ENCODE data around the gene RNF175. TPM values are rescaled to one million over a fixed set of nuclear protein-coding genes. Genes with fewer than 3 reads are reported as not detected.

RNF175 gene
- total RNA-seq, 1 donor from 2014 or later, result 2.0 TPM

DNA sequence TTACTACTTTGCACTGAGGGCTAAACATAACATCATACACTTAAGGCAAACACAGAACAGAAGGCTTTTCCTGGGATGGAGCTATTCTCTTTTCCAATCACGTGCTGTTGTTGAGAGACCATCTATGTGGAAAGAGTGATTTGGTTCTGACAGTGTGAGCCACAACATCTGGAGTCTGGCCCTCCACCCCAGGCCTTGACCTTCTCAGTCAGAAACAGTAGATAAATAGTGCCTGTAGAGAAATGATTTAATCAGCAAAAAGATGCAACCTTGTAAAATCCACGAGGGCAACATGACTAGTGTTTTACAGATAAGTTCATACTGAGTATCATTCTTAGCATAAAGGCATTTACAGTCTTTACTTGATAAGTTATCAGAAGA is 39.9 kb upstream of the RNF175 start:
- DNase-seq (ENCODE audit: low read depth), result no peak
- Histone ChIP-seq H3K27me3 (ENCODE audit: control insufficient read depth, insufficient read depth, low read length) (no peaks in the 10 kb centered on the region), H3K4me3 (ENCODE audit: low read depth, low read length) (no peak overlapping the region), H3K36me3 (ENCODE audit: control insufficient read depth, insufficient read depth, low read length) (no peaks in the 10 kb centered on the region)
- TF ChIP-seq, protein P1, sequence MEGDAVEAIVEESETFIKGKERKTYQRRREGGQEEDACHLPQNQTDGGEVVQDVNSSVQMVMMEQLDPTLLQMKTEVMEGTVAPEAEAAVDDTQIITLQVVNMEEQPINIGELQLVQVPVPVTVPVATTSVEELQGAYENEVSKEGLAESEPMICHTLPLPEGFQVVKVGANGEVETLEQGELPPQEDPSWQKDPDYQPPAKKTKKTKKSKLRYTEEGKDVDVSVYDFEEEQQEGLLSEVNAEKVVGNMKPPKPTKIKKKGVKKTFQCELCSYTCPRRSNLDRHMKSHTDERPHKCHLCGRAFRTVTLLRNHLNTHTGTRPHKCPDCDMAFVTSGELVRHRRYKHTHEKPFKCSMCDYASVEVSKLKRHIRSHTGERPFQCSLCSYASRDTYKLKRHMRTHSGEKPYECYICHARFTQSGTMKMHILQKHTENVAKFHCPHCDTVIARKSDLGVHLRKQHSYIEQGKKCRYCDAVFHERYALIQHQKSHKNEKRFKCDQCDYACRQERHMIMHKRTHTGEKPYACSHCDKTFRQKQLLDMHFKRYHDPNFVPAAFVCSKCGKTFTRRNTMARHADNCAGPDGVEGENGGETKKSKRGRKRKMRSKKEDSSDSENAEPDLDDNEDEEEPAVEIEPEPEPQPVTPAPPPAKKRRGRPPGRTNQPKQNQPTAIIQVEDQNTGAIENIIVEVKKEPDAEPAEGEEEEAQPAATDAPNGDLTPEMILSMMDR (IDR thresholded peaks at IDR 0.05; ENCODE audit: insufficient read depth, low read length, poor library complexity, severe bottlenecking), result no peak

DNA sequence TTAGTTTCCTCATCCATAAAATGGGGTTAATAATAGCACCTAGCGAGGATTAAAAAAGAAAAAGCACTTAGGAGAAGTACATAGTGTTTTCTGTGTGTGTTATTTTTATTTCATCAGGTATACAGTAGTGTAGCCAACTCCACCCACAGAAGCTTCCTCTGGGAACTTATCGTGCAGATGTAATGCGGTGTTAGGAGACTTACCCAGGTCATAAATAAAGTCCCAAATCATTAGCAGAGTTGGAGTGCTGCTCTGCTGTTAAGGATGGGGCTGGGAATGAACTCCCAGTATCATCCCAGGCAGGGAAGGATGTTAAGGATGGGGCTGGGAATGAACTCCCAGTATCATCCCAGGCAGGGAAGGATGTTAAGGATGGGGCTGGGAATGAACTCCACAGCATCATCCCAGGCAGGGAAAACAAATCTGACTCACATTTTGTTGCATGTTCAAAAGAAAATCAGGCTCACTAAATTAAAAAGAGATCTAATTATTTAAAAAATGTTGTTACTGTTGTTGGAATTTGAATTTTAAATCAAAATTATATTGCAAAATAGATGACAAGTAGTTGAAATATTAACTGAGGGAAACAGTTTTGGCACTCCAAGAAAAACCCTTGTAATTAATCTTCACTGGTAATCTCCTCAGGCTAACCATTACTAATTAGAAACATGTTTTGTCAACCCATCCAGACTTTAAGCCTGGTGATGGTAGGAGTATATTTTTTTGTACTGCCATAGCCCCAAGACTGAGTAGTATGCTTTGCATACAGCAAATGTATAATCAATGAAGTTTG is 39.3 kb upstream of the RNF175 start:
- no peaks in the 10 kb centered on the region for H3K27me3 ChIP-seq (ENCODE audit: control insufficient read depth, insufficient read depth, low read length)
- TF ChIP-seq, protein P1 (IDR thresholded peaks at IDR 0.05; ENCODE audit: insufficient read depth, low read length, poor library complexity, severe bottlenecking), result no peak

DNA sequence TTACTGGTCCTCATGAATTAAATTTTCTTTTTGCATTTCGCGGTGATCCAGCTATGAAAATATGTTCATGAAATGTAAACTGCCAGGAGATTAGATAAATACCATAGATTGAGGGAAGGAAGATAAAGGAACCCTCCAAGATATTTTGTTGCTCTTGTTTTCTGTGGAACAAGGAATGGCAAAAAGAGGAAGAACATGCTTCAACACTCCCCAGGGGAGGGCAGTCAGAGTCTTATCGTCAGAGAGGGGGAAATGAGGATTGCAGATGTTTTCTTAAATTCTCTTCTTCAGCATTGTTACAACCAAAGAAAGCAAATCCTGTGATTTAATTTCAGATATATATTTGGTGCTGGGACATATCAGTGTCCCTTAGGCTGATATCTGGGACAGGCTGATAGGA is 38.6 kb upstream of the RNF175 start:
- no peak for DNase-seq (ENCODE audit: low read depth)
- no peaks in the 10 kb centered on the region for H3K36me3 ChIP-seq (ENCODE audit: control insufficient read depth, insufficient read depth, low read length)
- TF ChIP-seq, protein P1 (IDR thresholded peaks at IDR 0.05; ENCODE audit: insufficient read depth, low read length, poor library complexity, severe bottlenecking), result no peak
- no peak overlapping the region for H3K4me3 ChIP-seq (ENCODE audit: low read depth, low read length)
- no peaks in the 10 kb centered on the region for H3K27me3 ChIP-seq (ENCODE audit: control insufficient read depth, insufficient read depth, low read length)

More for the DNA sequence above, 39.3 kb upstream of the RNF175 start:
- Histone ChIP-seq H3K36me3 (ENCODE audit: control insufficient read depth, insufficient read depth, low read length) (no peaks in the 10 kb centered on the region), H3K4me3 (ENCODE audit: low read depth, low read length) (no peak overlapping the region)
- no peak for DNase-seq (ENCODE audit: low read depth)

DNA sequence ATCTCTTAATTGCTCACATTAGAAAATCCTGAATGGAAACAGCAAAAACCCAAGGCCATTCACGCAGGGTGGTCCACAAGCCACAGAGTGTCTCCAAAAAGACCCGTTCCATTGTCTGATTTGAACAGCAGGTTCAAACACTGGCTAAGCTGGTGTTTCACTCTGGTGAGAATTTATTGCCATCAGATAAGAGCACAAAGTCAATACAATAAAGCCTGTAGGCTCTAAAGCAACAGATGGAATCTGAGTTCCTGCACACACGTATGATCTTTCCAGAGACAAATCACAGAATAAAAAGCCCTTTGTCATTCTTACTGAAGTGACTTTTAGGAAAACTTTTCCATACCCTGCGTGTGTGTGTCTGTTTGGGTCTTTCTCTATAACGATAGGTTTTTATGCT is 34.2 kb upstream of the RNF175 start:
- TF ChIP-seq, protein P1 (IDR thresholded peaks at IDR 0.05; ENCODE audit: insufficient read depth, low read length, poor library complexity, severe bottlenecking), result no peak
- Histone ChIP-seq H3K36me3 (ENCODE audit: control insufficient read depth, insufficient read depth, low read length) (no peaks in the 10 kb centered on the region), H3K4me3 (ENCODE audit: low read depth, low read length) (no peak overlapping the region), H3K27me3 (ENCODE audit: control insufficient read depth, insufficient read depth, low read length) (peaks cover 41% of the 10 kb centered on the region)
- DNase-seq (ENCODE audit: low read depth), result no peak

DNA sequence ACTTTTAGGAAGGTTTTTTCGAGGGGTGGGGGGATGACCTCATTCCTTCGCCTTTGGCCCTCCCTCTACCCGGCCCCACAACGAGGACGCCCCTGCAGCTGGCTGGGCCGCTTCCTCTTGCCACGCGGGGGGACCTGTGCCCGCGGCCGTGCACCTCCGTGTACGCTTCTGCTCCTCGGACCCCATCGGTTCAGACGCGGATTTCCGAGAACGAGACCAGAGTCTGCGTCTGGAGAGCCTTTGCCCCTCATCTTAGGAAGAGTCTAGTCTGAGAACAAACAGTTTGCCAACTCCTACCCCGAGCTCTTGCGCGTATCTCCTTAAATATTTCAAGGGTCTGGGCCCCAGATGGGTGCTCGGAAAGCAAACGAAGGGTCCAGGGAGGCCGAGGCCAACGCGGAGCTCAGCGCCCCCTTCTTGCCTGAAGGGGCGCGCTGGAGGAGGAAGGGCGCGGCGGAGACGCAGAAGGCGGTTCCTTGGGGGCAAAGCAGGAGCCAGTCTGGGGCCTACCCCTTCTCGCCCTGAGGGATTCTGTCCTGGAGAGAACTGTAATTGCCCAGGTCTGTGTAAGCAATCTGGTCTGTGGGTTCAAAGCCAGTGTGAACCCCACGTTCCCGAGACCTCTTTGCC is 32.9 kb upstream of the RNF175 start:
- DNase-seq (ENCODE audit: low read depth), result no peak
- Histone ChIP-seq H3K27me3 (ENCODE audit: control insufficient read depth, insufficient read depth, low read length) (peaks cover 54% of the 10 kb centered on the region), H3K4me3 (ENCODE audit: low read depth, low read length) (peak overlapping the region; percentile 38), H3K36me3 (ENCODE audit: control insufficient read depth, insufficient read depth, low read length) (no peaks in the 10 kb centered on the region)
- TF ChIP-seq, protein P1 (IDR thresholded peaks at IDR 0.05; ENCODE audit: insufficient read depth, low read length, poor library complexity, severe bottlenecking), result no peak
